HG03095 (cell line): ENCODE data around the gene TSPOAP1.

Experiments used
- ATAC-seq: cut with Tn5 transposase; IDR thresholded peaks from one replicate; pipeline ENCODE4 v1.9.1; 2021; ENCODE audit warnings: moderate library complexity; ENCODE audit not compliant: unreplicated experiment

Gene TSPOAP1

GRCh38 chr17:58278661-58279015 lies 50.0 kb downstream of the TSPOAP1 start:
- ATAC-seq = no peak

- ATAC-seq = no peak
These were observed 50.6 kb downstream of the TSPOAP1 start for GRCh38 chr17:58277802-58278595.

GRCh38 chr17:58277107-58277801 lies 51.3 kb downstream of the TSPOAP1 start:
- ATAC-seq = no peak

- no peak for ATAC-seq
These were observed 52.2 kb downstream of the TSPOAP1 start for GRCh38 chr17:58276423-58276822.

- ATAC-seq = no peak
These were observed 53.2 kb downstream of the TSPOAP1 start for GRCh38 chr17:58275417-58275816.

GRCh38 chr17:58273453-58274104 lies 55.0 kb downstream of the TSPOAP1 start:
- ATAC-seq = no peak

GRCh38 chr17:58272367-58273280 lies 56.0 kb downstream of the TSPOAP1 start:
- ATAC-seq = no peak

- ATAC-seq = no peak
These were observed 57.2 kb downstream of the TSPOAP1 start for GRCh38 chr17:58271216-58271931.

GRCh38 chr17:58270476-58271215 lies 57.9 kb downstream of the TSPOAP1 start:
- ATAC-seq = no peak

- ATAC-seq = no peak
These were observed 58.9 kb downstream of the TSPOAP1 start for GRCh38 chr17:58269557-58270291.

GRCh38 chr17:58268774-58269556 lies 59.6 kb downstream of the TSPOAP1 start:
- no peak for ATAC-seq

- no peak for ATAC-seq
These were observed 60.3 kb downstream of the TSPOAP1 start for GRCh38 chr17:58268326-58268725.

GRCh38 chr17:58267347-58268324 lies 61.0 kb downstream of the TSPOAP1 start:
- no peak for ATAC-seq

- ATAC-seq = no peak
These were observed 62.4 kb downstream of the TSPOAP1 start for GRCh38 chr17:58265902-58266875.

GRCh38 chr17:58265271-58265670 lies 63.3 kb downstream of the TSPOAP1 start:
- ATAC-seq = no peak
